GM12891 (cell line): ENCODE data around the gene TRAPPC3.

Experiments
- POLR2A ChIP-seq: IDR thresholded peaks from 2 replicates; pipeline ENCODE4 v1.6.1; 2011; ENCODE audit warnings: low read depth, low read length, control low read depth
- TAF1 ChIP-seq: IDR thresholded peaks from 2 replicates; pipeline ENCODE4 v1.6.1; 2011; ENCODE audit warnings: low read depth, low read length, control low read depth

GRCh38 chr1:36114371-36114770 is 34.9 kb downstream of the TRAPPC3 start:
- TF ChIP-seq TAF1 (no peak), POLR2A (no peak)
